Right lobe of liver (tissue), 4 donors: ENCODE measurements around the gene TINAG.

Experiments used
- CTCF ChIP-seq, 4 donors: fragments of 200-600 bp in 3 of 4; fragments of 450-650 bp in 1 of 4; IDR thresholded peaks; one replicate each; pipeline versions ENCODE4 v1.5.1 to v1.8.0; 2016 to 2022; ENCODE audit warnings: antibody characterized with exemption in 4 of 4, mild to moderate bottlenecking in 2 of 4
- POLR2A ChIP-seq: fragments of 450-650 bp; IDR thresholded peaks from one replicate; pipeline ENCODE4 v1.6.1; 2017; ENCODE audit warnings: antibody characterized with exemption, mild to moderate bottlenecking
- donor health status: DM: no; HTN: no; CAD: no.
- donor health status: DM: no; HTN: no; CAD: no.
- donor health status: DM: no; HTN: yes; CAD: no.

DNA sequence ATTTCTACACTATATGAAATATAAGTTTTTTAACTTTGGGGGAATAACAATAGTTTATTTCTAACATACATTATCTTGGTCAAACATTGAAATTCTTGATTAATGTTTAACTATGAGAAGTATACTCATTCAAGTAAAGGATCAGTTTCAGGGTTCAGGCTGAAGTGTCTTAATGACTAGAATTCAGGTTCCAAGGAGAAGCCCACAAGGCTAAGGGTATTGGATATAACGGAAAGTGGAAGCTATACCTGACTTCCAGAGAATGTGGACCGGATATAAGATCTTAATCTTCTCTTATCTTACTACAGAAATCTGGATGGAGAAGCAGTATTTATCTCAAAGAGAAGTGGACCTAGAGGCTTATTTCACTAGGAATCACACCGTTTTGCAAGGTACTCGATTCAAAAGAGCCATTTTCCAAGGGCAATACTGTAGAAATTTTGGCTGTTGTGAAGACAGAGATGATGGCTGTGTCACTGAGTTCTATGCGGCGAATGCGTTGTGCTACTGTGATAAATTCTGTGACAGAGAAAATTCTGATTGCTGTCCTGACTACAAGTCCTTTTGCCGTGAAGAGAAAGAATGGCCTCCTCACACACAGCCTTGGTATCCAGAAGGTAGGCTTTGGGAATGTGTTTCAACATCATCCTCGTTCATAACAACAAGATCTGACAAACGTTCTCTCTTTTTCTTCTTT lies at the start of gene TINAG:
- TF ChIP-seq CTCF (IDR thresholded peaks at IDR 0.05) = no peak
- no peak for TF ChIP-seq POLR2A
